Activated naive CD4-positive, alpha-beta T cell treated with anti-CD3 and anti-CD28 coated beads for 36 hours (primary cell): ENCODE data around the gene FGF5. TPM values are rescaled to one million over a fixed set of nuclear protein-coding genes. Genes with fewer than 3 reads are reported as not detected.
"Not testable (repeated sequence)": the region's sequence is repeated elsewhere in the genome, so short reads cannot be mapped to it uniquely, and the experiment has no call there.

ENCODE experiments used
- CTCF ChIA-PET: fragments of 350-600 bp; sonication (Branson Sonifier 250); formaldehyde crosslinking; loops from one replicate; lab custom pipeline; 2021; ENCODE audit warnings: antibody characterized with exemption; lab: Charles Lee
- DNase-seq: peaks from one replicate; pipeline ENCODE4 v3.0.0-alpha.2; 2020
- H3K27ac Mint-ChIP-seq: one replicate; pipeline ENCODE4 v1.8.0; 2021; ENCODE audit warnings: mild to moderate bottlenecking, mixed read lengths
- H3K27me3 Mint-ChIP-seq: one replicate; pipeline ENCODE4 v1.8.0; 2021; ENCODE audit warnings: low read depth, mixed read lengths
- H3K36me3 Mint-ChIP-seq: one replicate; pipeline ENCODE4 v1.8.0; 2021; ENCODE audit warnings: low read depth, mixed read lengths
- H3K4me1 Mint-ChIP-seq: one replicate; pipeline ENCODE4 v1.8.0; 2021; ENCODE audit warnings: low read depth, mixed read lengths
- H3K4me3 Mint-ChIP-seq: one replicate; pipeline ENCODE4 v1.8.0; 2021; ENCODE audit warnings: mild to moderate bottlenecking, moderate library complexity, mixed read lengths
- H3K9me3 Mint-ChIP-seq: one replicate; pipeline ENCODE4 v1.8.0; 2021; ENCODE audit warnings: mixed read lengths
- intact Hi-C: fragments of 100-400 bp; cut with micrococcal nuclease; formaldehyde crosslinking; loops from one replicate; pipeline ENCODE4 v1.15.1; 2023
- total RNA-seq, 2 experiments: library from RNA; stranded (reverse); gene quantifications; one replicate each; pipeline ENCODE4 v1.2.3, GENCODE V29; 2021

Gene FGF5
- total RNA-seq, 2 experiments from 2014 or later: not detected

DNA sequence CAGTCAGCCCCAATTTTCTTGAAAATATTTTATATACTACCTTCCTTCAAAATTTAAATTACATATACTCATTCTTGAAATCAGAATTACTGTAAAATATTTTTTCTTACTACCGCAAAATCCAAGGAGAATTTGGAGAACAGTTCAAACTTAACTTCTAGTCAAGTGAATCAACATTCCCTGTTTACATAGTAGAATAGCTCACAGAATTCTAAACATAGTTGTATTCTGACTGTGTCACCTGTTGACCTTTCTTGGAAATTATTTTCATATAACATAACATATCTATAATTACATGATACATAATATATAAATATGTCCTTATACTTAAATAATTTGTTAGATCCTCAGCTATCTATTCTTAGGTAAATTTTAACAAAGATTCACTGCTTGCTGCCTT lies 31.0 kb upstream of the FGF5 start:
- H3K9me3 Mint-ChIP-seq: no peaks in the 10 kb centered on the region
- H3K36me3 Mint-ChIP-seq: no peaks in the 10 kb centered on the region
- no peaks in the 10 kb centered on the region for H3K4me1 Mint-ChIP-seq
- H3K27ac Mint-ChIP-seq: no peak overlapping the region
- intact Hi-C loops: no loop called here
- H3K4me3 Mint-ChIP-seq: no peak overlapping the region
- peaks cover 7% of the 10 kb centered on the region for H3K27me3 Mint-ChIP-seq
- CTCF ChIA-PET: no interaction called here
- no peak for DNase-seq

DNA sequence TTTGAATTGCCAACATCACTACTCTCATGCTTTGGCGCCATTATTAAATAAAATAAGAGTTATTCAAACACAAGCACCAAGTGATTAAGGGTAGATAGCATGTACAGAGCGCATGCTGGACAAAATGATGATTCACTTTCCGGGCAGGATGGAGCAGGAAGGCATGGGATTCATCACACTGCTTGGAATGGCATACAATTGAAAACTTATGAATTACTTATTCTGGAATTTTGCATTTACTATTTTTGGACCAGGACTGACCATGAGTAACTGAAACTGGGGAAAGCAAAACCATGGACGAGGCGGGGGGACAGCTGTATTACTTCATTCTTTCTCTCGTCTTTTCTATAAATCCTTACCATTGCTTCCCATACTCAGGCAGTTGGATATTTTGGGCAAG lies 28.5 kb upstream of the FGF5 start:
- no peaks in the 10 kb centered on the region for H3K9me3 Mint-ChIP-seq
- intact Hi-C loops: no loop called here
- peaks cover 4% of the 10 kb centered on the region for H3K27me3 Mint-ChIP-seq
- no peak overlapping the region for H3K4me3 Mint-ChIP-seq
- no peak overlapping the region for H3K27ac Mint-ChIP-seq
- DNase-seq: no peak
- no peaks in the 10 kb centered on the region for H3K36me3 Mint-ChIP-seq
- H3K4me1 Mint-ChIP-seq: no peaks in the 10 kb centered on the region
- CTCF ChIA-PET: no interaction called here

- CTCF ChIA-PET: no interaction called here
Measured at GRCh38 chr4:80239480-80240150, 26.8 kb upstream of the FGF5 start.

DNA sequence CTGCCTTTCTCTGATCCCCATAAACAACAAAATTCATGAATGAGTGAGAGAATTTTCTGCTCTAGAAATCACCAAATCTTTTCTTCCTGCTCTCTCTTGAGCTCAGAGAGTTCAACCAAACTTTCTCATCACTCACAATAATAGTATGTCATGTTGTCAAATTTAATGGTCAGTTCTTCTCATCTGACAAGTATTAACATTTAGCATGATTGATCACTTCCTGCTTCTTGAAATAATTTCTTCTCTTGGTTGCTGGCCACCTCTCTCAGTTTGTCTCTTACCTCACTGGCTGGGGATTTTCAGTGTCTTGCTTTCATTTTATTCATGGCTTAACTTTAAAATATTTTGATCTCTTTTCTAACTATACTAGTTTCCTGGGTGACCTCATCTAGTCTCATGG lies 25.5 kb upstream of the FGF5 start:
- no peak overlapping the region for H3K27ac Mint-ChIP-seq
- no peaks in the 10 kb centered on the region for H3K9me3 Mint-ChIP-seq
- no peaks in the 10 kb centered on the region for H3K4me1 Mint-ChIP-seq
- H3K36me3 Mint-ChIP-seq: no peaks in the 10 kb centered on the region
- intact Hi-C loops: no loop called here
- no peak overlapping the region for H3K4me3 Mint-ChIP-seq
- peaks cover 10% of the 10 kb centered on the region for H3K27me3 Mint-ChIP-seq
- CTCF ChIA-PET: no interaction called here
- no peak for DNase-seq

More at GRCh38 chr4:80239480-80240150, 26.8 kb upstream of the FGF5 start:
- no peak overlapping the region for H3K27ac Mint-ChIP-seq
- intact Hi-C loops: no loop called here
- no peak for DNase-seq
- no peaks in the 10 kb centered on the region for H3K4me1 Mint-ChIP-seq
- peaks cover 8% of the 10 kb centered on the region for H3K27me3 Mint-ChIP-seq
- no peaks in the 10 kb centered on the region for H3K36me3 Mint-ChIP-seq
- H3K9me3 Mint-ChIP-seq: no peaks in the 10 kb centered on the region
- no peak overlapping the region for H3K4me3 Mint-ChIP-seq

DNA sequence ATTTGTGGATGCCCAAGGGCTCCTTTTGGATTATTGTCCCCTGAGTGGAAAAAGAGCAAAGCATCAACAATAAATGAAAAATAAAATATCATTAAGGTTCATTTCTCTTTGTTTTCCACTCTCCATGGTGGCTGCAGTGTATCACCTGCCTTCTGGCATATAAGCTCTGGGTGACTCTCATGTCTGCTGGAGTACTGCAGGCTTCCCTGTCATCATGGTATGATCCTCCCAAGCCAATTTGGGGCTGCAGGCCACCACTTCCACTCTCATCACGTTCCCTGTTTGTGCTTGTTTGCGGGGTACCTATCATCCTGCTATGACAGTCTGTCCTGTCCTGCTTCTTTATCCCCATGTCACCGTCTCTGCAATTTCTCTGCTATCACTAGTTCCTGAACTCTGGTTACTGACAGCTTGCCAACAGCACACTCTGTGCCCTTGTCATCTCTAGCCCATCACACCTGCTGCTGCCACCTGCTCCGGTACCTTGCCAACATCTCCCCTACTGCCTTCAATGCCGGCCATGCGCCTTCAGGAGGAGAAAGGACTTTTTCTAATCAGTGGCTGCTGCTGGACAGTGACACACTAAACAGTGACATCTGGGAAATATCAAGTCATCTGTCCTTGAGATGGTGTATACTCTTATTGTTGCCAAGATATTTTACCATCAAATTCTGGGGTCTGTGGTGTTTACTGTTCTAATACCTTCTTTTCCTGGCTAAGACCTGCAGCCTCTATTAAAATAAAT lies 23.0 kb upstream of the FGF5 start:
- H3K27me3 Mint-ChIP-seq: peaks cover 10% of the 10 kb centered on the region
- no peak overlapping the region for H3K4me3 Mint-ChIP-seq
- H3K36me3 Mint-ChIP-seq: no peaks in the 10 kb centered on the region
- CTCF ChIA-PET: no interaction called here
- intact Hi-C loops: no loop called here
- H3K9me3 Mint-ChIP-seq: no peaks in the 10 kb centered on the region
- H3K27ac Mint-ChIP-seq: no peak overlapping the region
- DNase-seq: no peak
- no peaks in the 10 kb centered on the region for H3K4me1 Mint-ChIP-seq

- H3K9me3 Mint-ChIP-seq, CTCF ChIA-PET, H3K4me3 Mint-ChIP-seq, H3K36me3 Mint-ChIP-seq, intact Hi-C loops, H3K27ac Mint-ChIP-seq, DNase-seq, H3K4me1 Mint-ChIP-seq: not testable (repeated sequence)
- H3K27me3 Mint-ChIP-seq: peaks cover 12% of the 10 kb centered on the region
Measured at GRCh38 chr4:80247484-80247883, 19.0 kb upstream of the FGF5 start.

DNA sequence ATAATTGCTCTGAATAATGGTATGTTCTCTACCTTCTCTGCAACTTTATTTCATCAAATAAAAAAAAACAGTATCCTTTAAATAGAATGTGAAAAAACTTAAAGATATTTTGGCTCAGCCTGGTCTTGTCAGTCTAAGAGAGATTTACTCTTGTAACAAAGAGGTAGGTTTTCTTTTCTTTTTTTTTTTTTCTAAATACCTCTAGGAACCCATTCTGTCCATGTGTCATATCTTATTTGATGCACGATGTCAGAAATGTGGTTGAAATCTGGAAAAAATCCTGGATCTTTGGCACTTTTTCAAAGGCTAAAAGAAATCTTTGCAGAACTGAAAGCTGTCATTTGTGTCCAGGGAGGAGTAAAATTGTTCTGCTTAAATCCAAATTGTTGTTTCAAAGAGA lies 17.3 kb upstream of the FGF5 start:
- Mint-ChIP-seq H3K9me3 (no peaks in the 10 kb centered on the region), H3K4me3 (no peak overlapping the region), H3K27ac (no peak overlapping the region), H3K4me1 (no peaks in the 10 kb centered on the region), H3K36me3 (no peaks in the 10 kb centered on the region), H3K27me3 (peaks cover 6% of the 10 kb centered on the region)
- no peak for DNase-seq
- CTCF ChIA-PET: no interaction called here
- intact Hi-C loops: no loop called here

GRCh38 chr4:80252427-80252826 lies 14.0 kb upstream of the FGF5 start:
- no peaks in the 10 kb centered on the region for H3K36me3 Mint-ChIP-seq
- H3K9me3 Mint-ChIP-seq: no peaks in the 10 kb centered on the region
- no peak for DNase-seq
- peaks cover 9% of the 10 kb centered on the region for H3K27me3 Mint-ChIP-seq
- CTCF ChIA-PET: no interaction called here
- H3K27ac Mint-ChIP-seq: no peak overlapping the region
- no peaks in the 10 kb centered on the region for H3K4me1 Mint-ChIP-seq
- H3K4me3 Mint-ChIP-seq: no peak overlapping the region
- intact Hi-C loops: no loop called here

GRCh38 chr4:80252953-80253352 lies 13.5 kb upstream of the FGF5 start:
- Mint-ChIP-seq H3K9me3 (no peaks in the 10 kb centered on the region), H3K4me1 (no peaks in the 10 kb centered on the region), H3K27me3 (peaks cover 13% of the 10 kb centered on the region), H3K27ac (no peak overlapping the region), H3K4me3 (no peak overlapping the region), H3K36me3 (no peaks in the 10 kb centered on the region)
- CTCF ChIA-PET: no interaction called here
- no peak for DNase-seq
- intact Hi-C loops: no loop called here

GRCh38 chr4:80253510-80253909 lies 13.0 kb upstream of the FGF5 start:
- Mint-ChIP-seq H3K9me3 (no peaks in the 10 kb centered on the region), H3K27ac (no peak overlapping the region), H3K36me3 (no peaks in the 10 kb centered on the region), H3K27me3 (peaks cover 14% of the 10 kb centered on the region), H3K4me1 (no peaks in the 10 kb centered on the region), H3K4me3 (no peak overlapping the region)
- DNase-seq: no peak
- CTCF ChIA-PET: no interaction called here
- intact Hi-C loops: no loop called here

DNA sequence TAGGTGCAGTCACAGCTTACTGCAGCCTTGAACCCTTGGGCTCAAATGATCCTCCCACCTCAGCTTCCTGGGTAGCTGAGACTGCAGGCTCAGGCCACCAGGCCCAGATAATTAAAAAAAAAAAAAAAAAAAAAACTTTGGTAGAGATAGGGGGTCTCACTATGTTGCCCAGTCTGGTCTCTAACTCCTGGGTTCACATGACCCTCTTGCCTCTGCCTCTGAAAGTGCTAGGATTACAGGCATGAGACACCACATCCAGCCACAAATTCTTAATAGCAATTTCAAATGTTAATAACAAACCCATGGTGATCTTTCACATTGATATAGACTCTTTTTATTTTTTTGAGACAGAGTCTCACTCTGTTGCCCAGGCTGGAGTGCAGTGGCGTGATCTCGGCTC lies 12.3 kb upstream of the FGF5 start:
- H3K4me1 Mint-ChIP-seq: no peaks in the 10 kb centered on the region
- CTCF ChIA-PET: no interaction called here
- intact Hi-C loops: no loop called here
- no peak for DNase-seq
- peaks cover 16% of the 10 kb centered on the region for H3K27me3 Mint-ChIP-seq
- no peak overlapping the region for H3K4me3 Mint-ChIP-seq
- H3K9me3 Mint-ChIP-seq: no peaks in the 10 kb centered on the region
- no peaks in the 10 kb centered on the region for H3K36me3 Mint-ChIP-seq
- H3K27ac Mint-ChIP-seq: no peak overlapping the region

DNA sequence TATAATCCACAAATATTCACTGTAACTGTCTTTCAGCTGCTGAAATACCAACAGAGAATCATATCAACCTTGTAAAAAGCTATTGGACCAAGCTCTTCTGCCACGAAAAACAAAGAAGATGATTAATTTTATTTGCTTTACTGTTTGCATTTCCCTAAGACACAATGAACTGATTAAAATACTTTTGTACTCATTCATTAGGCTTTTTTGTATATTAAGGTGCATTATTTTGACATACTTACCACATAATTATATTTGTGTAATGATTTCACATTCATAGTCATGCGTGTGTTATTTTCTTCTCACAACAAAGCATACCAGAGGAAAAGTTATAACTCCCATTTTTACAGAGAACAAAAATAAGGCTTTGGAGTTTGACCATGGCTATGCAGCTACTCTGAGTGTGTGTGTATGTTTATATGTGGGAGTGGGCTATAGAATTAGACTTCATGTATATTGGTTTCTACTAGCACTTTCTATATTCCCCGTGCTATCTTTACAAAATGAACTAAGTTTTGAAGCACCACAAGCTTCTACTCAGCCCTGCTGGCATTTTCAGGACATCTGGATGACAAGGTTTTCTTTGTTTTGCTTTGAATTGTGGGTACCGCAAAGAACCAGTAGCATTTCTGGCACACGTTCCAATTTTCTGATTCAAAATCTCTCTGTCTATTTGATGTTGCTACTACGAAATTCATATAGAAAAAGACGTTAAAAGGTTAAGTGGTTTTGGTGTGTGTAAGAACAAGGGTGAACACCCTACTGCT lies 11.0 kb upstream of the FGF5 start:
- no peak overlapping the region for H3K27ac Mint-ChIP-seq
- no peaks in the 10 kb centered on the region for H3K36me3 Mint-ChIP-seq
- H3K4me1 Mint-ChIP-seq: no peaks in the 10 kb centered on the region
- intact Hi-C loops: no loop called here
- H3K9me3 Mint-ChIP-seq: no peaks in the 10 kb centered on the region
- H3K4me3 Mint-ChIP-seq: no peak overlapping the region
- H3K27me3 Mint-ChIP-seq: peaks cover 19% of the 10 kb centered on the region
- no peak for DNase-seq
- CTCF ChIA-PET: interaction anchor here (0.5 kb wide), 1 partner anchor 1210 kb away, joined by 4 read pairs; no protein-coding TSS in a partner anchor
